ENCODE data around the gene TPCN1. TPM values are rescaled to one million over a fixed set of nuclear protein-coding genes. Genes with fewer than 3 reads are reported as not detected.

TPCN1 gene
- polyA plus RNA-seq, 5 donors = 21.7 to 36.0 (median 28.8) TPM

DNA sequence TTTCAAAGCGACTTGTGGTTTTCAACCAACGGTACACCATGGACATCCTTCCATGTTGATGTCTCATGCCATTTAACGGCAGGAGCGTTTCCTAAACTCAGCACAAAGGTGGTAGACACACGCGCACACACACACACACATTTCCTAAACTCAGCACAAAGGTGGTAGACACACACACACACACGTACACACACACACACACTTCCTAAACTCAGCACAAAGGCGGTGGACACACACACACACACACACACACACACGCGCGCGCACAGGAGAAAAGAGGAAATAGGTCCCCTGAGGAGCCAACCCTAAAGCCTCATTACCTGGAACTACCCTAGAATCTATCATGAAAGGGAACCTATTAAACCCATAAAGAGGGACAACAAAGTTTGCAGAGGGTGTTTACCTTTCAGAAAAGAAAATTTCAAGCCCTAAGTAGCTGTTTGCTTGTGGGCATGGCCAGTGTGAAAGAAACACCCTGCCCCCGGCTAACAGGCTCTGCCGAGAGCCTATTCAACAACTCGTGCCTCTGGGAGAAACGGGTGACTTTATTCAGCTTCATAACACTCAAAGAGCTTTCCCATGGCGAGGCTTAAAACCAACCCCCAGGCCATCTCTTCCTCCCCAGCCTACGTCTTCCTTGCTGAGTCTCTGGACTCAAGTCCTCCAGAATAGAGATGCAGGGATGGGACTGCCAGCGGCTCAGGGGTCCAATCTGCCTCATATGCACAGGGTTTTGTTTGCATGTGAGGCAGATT lies 81.8 kb downstream of the TPCN1 start:
- no peak for DNase-seq

DNA sequence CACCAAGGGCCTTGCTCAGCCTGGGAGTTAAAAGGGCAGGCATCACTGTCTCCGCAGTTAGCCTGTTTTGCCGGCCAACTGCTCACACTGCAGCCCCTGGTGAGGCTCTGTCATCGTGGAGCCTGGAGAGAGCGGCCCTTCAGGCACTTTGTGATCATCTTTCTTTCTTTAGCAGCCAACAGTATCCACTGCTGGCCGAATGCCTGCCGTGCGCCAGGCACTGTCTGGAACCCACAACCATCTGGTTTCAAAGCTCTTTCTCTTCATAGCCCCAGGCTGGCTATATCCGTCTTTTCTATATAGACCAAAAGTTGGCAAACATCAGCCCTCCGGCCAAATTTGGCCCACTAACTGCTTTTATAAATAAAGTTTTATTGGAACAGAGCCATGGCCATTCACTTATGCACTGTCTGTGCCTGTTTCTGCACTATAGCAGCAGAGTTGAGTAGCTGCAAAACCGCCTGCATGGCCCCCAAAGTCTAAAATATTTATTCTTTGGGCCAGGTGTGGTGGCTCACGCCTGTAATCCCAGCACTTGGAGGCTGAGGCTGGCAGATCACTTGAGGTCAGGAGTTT lies 84.1 kb downstream of the TPCN1 start:
- DNase-seq = no peak

DNA sequence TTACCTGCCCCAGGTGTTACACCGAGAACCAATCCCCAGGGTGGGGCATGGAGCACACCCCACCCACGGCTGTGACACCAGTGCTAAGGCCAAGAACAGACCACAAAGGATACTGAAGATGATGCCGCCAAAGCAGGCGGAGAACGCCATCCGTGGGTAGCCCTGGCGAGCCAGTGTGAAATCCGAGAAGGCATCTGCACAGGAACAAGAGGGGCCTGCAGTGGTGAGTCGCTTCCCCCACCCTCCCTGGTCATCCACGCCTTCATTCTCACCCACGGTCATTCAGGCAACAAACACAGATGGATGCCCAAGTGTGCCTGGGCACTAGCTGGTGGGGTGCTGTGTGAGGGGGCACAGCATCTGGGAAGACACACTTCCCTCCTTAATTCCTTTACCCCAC lies 85.1 kb downstream of the TPCN1 start:
- DNase-seq = no peak

DNA sequence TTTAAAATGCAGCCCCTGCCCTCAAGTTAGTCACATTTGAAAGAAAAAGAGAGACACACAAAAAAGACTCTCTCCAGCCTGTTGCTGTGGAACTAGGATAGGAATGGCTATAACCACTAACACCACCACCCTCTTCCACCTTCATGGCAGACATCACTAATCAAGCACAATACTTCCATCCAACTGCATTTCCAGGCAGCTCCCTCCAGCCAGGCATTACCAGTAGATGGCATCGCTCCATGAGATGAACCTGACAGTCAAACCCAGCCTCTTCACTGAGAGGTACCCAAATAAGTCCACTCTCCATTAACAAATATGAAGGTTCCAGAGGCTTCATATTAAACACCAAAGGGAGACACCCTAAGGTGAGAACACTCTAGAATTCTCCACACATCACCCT lies 89.2 kb downstream of the TPCN1 start:
- DNase-seq = no peak

DNA sequence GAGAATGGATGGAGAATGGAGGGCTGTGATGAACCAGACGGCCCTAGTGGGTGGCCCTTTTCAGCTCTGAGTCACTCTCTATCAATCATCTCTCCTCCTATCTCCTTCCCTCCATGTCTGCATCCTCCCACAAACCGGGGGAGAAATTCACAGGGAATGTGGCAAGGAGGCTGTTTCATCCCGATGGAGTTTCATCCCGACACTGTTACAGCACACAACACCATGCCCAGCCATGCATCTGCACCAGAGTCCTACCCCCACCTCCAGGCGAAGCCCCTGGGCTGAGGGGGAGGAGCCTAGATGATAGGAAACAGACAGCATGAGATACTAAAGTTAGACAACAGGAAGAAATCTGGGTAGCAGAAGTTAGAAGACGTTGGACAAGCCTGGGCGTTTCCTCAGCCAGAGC lies 92.9 kb downstream of the TPCN1 start:
- no peak for DNase-seq

DNA sequence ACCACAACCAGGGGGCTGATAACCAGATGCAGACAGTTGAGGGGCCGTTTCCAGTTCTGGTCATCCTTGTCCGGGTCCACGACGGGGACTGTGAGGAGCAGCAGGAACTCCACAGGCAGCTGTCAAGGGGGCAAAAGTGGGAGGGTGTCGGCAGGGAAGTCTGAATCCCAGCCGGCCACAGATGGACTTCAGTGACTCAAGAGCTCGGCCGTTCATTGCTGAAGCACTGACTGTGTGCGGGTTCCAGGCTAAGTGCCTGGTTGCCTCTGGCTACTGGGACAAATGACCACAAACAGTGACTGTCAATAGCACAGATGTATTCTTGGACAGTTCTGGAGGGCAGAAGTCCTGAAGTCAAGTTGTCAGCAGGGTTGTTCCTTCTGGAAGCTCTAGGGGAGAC lies 94.1 kb downstream of the TPCN1 start:
- no peak for DNase-seq

DNA sequence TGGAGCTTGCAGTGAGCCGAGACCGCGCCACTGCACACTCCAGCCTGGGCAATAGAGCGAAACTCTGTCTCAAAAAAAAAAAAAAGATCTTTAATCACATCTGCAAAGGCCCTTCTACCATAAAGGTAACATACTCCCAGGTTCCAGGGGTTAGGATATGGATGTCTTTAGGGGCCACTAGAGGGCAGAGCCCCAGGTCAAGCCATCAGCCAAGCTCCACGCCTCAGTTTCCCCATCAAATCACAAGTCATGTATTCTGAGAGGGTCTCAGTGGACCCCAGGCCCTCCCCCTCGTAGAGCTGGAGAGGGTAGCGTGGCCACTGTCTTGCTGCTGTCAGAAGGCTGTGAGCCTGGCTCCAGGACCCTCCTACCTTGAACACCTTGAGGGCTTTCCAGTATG lies 94.9 kb downstream of the TPCN1 start:
- DNase-seq = no peak

DNA sequence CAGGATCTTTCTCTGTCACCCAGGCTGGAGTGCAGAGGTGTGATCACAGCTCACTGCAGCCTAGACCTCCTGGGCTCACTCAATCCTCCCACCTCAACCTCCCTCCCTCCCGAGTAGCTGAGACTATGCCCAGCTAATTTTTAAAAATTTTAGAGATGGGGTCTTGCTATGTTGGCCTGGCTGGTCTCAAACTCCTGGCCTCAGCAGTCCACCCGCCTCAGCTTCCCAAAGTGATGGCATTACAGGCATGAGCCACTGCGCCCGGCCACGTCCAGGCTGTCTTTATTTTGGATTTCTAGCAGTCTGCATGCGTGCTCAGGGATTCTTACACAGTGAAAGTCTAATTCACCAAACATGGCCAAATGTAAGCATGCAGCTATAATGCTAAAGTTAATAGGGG lies 95.9 kb downstream of the TPCN1 start:
- no peak for DNase-seq

DNA sequence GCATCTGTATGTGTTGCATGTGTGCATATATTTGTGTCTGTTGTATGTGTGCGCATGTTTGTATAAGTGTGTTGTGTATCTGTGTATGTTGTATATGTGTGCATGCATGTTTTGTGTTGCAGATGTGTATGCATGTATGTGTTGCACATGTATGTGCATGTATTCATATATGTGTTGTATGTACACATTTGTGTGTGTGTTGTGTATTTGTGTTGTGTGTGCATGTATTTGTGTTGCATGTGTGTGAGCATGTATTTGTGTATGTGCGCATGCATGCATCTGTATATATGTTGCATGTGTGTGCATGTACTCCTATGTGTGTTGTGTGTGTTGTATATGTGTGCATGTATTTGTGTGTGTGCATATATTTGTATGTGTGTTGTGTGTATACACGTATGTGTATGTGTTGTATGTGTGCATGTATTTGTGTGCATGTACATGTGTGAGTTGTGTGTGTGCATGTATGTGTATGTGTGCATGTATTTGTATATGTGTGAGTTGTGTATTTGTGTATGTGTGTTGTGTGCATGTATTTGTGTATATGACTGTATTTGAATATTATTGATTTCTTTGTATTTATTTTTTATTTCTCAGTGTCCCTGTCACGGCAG lies 96.9 kb downstream of the TPCN1 start:
- DNase-seq = no peak

DNA sequence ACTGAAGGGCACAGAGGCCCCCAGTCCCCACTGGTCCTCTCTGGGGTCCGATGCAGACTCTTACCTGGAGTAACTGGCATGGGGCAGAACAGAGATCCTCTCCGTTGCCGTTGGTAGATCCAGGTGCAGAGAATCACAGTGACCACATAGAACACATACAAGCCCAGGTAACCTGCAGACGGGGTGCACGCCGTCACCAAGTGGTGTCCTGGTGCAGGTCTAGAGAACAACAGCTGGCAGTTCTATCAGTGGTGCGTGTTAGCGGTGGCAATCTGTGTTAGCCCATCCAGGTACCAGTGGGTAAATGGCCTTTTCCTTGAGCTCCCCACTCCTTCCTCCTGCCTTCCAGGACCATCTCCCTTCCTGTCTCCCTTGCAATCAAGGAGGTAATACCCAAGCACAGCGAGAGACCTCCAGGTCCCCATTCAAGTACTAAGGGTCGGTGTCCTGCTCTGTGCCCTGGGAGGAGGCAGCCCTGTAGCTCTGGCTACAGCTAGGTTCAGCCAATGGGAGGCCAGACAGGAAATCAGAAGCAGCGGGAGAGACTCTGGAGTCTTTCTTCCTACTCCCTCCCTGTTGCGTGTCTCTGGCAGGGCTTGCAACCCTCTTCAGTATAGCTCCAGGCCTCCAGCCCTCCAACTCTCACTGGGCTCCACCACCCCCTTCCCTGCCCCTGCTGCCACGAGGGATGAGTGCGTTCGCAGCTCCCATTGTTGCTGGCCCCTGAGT lies 97.8 kb downstream of the TPCN1 start:
- no peak for DNase-seq

DNA sequence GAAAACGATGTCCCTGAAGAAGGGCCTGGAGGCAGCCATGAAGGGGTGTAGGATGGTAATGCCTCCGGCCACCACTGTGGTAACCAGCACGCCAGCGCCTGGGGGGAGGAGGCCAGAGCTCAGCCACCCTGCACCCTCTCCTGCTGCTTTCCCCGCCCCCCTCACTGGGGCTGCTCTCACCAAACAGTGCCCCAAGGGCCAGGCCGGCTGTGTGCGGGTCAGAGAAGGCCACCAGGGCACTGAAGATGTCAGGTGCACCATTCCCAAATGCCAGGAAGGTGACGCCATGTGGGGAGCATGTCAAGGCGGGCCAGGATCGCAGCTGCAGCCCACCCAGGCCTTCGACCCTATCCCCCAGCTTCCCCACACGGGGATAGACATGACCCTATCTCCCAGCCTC lies 99.1 kb downstream of the TPCN1 start:
- no peak for DNase-seq

DNA sequence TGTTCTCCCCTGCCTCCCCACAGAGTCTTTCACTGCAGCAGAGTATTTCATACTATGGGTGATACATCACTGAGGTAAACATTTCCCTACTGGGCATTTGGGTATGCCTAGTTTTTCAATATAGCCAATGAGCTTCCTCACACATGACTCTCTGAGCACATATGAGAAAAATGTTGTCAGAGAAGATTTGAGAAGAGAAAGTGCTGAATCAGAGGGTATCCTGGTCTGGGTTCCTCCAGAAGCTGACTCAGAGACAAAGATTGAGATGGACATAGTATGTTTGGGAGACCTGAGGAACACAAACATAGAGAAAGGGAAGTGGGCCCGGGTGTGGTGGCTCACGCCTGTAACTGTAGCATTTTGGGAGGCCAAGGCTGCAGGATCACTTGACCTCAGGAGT lies 101.1 kb downstream of the TPCN1 start:
- no peak for DNase-seq

DNA sequence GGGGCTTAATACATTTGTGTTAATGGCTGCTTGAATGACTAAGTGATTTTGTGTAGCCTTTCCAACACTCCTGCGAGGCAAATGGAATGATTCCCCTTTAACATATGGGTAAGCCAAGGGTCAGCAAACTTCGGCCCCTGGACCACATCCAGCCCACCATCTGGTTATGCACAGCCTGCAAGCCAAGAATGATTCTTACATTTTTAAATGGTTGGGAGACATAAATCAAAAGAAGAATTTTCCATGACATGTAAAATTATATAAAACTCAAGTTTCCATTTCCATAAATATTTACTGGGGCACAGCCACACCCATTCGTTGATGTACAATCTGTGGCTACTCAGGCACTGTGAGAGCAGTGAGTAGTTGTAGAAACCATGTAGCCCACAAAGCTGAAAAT lies 104.7 kb downstream of the TPCN1 start:
- peak; percentile 50 to 57 for DNase-seq

DNA sequence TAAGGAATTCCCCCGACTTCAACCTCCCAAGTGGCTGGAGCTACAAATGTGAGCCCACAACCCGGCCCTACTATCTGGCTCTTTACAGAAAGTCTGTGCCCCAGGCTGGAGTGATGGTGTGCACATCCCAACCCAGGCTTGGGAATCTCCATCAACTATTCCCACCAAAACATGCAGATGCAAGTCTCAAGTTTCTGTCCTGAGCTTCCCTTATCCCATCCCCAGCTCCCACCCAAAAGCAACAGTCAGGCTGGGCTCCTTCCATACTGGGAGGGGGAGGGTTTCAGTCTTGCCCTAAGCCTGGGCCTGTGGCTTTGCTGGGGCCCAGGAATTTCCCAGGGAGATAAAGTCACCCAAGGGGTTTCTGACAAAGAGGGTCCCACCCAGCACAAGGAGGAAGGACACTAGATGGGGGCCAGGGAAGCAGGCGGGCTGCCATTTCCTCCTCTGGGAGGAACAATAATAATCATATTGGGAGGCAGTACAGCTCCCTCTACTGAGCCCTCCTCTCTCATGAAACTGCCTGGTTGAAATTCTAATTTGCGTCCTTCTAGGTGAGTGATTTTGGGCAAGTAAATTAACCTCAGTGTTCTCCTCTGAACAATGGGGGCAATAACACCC lies 105.6 kb downstream of the TPCN1 start:
- no peak for DNase-seq

DNA sequence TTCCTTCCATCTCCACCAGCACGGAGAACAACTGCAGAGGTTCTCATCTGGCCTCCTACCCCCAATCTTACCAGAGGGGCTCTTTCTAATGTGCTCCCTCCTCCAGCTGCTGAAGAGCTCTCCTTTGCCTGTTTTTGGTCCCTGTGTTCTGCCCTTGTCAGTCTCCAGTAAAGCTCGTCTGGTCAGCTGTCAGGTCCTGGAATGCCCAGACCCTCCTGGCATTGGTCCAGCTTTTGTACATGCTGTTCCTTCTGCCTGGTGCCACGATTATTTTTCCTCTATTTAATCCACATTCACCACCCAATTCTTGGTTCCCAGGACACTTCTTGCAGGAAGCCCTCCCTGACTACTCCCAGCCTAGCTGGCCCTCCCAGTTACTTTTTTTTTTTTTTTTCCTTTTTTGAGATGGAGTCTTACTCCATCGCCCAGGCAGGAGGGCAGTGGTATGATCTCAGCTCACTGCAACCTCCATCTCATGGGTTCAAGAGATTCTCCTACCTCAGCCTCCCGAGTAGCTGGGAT lies 107.2 kb downstream of the TPCN1 start:
- no peak for DNase-seq

DNA sequence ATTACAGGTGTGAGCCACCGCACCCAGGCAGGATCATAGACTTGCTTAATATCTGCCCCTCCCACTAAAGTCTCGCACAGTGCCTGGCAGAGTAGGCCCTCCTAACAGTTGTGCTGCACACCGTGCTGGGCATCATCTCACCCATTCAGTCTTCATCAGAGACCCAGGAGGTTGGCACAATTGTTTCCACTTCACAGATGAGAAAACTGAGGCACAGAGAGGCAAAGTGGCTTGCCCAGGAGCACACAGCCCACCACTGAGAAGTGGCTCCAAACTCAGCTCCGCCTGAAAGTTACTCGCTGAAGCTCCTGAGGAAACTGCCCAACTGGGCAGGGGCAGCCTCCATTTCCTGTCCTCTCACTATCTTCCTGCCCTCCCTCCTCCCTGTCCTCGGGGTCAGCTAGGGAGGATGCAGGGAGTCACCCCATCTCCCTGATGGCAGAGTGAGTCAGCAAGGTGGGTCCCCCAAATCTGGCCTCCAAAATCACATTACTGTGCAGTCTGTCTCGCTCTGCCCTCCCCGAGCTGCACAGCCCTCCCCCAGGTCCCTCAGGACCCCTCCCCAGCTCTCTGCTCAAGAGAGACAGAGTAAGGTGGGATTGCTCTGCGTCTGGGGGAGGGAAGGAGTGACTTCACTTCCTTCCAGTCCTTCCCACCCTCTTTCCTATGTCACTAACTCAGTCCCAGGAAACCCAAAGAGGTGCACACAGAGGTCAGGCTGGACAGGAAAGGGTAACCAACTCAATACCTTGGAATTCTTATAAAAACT lies 107.9 kb downstream of the TPCN1 start:
- no peak for DNase-seq

DNA sequence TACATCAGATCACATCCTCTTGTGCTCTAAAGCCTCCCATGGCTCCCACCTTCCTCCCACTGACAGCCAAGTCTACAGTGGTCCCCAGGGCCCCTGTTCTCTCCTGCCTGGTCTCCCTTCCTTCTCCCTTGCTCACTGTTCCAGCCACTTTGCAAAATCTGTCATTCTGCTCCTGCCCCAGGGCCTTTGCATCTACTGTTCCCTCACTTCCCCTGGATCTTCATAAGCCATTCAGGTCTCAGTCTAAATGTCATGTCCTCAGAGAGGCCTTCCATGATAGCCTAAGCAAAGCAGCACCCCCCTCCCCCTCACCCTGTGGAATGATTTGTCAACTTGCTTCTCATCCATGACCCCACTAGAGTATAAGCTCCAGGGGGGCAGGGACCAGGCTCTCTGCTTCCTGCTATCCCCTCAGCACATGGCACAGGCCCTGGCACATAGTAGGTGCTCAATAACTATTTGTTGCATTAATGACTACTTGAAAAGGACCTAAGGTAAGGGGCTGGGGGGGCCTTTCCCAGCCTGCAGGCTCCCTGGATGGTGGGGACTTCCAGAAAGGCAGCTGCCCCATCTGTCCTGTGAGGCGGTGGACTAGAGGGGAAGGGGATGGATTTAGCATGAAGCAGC lies 108.6 kb downstream of the TPCN1 start:
- DNase-seq = no peak

DNA sequence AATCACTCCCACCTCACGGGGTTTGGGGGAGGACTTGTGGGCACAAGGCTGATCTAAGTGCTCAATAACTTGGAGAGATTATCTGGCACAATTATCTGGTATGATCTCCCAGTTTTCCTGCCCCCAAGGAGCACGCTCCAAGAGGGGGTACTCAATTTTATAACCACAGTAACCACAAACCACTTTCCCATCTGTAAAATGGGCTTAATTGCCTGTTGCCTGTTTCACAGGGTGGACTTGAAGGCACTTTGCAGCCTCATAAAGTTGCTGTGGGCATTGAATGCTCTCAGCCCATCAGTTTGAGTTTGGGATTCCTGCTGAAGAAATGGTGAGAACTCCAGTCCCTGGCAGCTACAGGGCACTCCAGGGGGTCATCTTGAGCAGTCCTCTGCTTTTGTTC lies 109.2 kb downstream of the TPCN1 start:
- DNase-seq = no peak

DNA sequence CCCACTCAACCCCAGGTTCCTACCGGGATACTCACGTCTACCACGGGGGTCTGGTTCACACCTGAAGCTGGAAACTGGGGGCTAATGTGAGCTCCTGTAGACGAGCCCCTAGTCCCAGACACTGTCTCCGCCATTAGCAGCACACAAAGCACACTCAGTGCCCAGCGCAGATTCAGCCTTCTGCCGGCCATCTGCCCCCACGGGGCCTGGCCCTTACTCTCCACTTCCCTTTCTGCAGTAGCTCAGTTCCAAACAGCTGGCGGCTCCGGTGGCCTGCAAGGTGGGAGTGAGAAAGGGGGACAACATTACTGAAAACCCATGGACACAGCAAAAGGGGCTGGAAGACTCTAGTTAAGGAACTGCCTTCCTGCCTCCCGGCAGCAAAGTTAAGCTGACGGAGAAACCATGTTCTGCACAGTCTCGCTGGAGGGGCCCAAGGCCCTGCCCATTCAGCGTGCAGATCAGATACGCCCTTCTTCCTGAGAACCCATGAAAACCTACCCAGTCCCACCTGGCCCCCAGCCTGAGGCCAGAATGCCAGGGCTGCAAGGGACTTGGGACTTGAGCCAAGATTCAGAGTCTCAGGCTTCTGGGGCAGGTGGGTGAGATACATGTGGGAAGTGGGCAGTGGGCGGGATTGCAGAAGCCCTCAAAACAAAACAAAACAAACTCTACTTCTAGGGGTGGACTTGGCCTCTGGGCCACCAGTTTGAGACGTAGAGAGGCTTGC lies 111.6 kb downstream of the TPCN1 start:
- no peak for DNase-seq

DNA sequence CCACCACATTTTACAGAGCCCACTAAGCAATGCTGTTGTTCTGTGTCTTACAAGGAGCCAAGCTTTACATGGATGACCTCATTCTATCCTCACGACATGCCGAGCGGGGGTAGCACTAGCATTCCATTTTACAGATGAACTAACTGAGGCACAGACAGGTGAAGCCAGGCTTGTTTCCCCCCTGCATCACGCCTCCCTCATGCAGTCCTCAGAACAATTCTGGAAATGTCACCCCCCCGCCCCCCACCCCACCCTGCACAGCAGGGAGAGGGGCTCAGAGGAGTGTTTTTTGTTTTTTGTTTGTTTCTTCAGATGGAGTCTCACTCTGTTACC lies 112.1 kb downstream of the TPCN1 start:
- no peak for DNase-seq

Data from right lung (tissue), 5 donors.